Choroid plexus epithelial cell (primary cell): Measurements from ENCODE around the gene ACBD6.

ENCODE experiments used
- DNase-seq: peaks from one replicate; pipeline ENCODE4 v3.0.0-alpha.2; 2010; ENCODE audit warnings: low read depth
- H3K4me3 ChIP-seq: 2 replicates; pipeline ENCODE4 v1.5.1; 2011; ENCODE audit warnings: low read depth, mild to moderate bottlenecking, control low read depth, low read length, moderate library complexity
- TF ChIP-seq, protein P1 (sequence below): conservative IDR thresholded peaks from 2 replicates; pipeline ENCODE4 v1.5.1; 2011; ENCODE audit warnings: low read depth, mild to moderate bottlenecking, control low read depth, inconsistent platforms, low read length, moderate library complexity

Gene ACBD6

DNA sequence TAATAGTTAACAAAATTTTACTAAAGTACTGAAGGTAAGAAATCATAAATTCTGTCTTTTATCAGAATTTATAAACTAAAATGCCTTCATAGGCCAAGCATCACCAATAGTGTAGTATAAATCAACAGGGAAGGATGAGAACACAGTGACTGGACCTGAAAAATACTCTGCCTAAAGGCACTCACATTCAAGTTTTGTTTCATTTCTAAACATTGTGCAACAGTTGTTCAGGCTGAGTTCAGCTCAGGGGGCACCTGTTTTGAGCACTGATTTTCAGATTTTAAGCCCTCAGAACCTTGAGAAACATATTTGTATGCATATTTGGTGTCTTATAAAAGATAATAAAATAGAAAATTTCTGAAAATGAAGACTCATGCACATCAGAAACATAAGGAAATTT, 12.4 kb downstream of the ACBD6 start:
- no peak for DNase-seq
- H3K4me3 ChIP-seq: no peak overlapping the region
- TF ChIP-seq, protein P1, sequence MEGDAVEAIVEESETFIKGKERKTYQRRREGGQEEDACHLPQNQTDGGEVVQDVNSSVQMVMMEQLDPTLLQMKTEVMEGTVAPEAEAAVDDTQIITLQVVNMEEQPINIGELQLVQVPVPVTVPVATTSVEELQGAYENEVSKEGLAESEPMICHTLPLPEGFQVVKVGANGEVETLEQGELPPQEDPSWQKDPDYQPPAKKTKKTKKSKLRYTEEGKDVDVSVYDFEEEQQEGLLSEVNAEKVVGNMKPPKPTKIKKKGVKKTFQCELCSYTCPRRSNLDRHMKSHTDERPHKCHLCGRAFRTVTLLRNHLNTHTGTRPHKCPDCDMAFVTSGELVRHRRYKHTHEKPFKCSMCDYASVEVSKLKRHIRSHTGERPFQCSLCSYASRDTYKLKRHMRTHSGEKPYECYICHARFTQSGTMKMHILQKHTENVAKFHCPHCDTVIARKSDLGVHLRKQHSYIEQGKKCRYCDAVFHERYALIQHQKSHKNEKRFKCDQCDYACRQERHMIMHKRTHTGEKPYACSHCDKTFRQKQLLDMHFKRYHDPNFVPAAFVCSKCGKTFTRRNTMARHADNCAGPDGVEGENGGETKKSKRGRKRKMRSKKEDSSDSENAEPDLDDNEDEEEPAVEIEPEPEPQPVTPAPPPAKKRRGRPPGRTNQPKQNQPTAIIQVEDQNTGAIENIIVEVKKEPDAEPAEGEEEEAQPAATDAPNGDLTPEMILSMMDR: no peak

DNA sequence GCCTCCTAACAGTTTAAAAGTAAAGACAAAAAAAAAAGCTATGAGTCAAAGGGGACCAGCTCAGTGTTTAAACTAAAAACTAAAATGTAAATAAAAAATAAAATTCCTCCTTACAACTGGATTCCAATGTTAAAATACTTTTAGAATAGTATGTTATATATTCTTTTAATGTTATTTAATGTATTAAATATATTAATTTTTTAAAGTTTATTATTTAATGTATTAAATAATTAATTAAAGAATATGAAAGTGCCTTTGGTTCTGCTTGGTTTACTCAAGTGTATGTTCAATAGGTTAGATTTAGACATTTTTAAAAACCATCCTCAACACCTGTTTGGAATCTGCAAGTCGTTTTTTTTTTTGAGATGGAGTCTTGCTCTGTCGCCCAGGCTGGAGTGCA, 13.1 kb downstream of the ACBD6 start:
- TF ChIP-seq, protein P1: no peak
- DNase-seq: no peak
- H3K4me3 ChIP-seq: no peak overlapping the region

DNA sequence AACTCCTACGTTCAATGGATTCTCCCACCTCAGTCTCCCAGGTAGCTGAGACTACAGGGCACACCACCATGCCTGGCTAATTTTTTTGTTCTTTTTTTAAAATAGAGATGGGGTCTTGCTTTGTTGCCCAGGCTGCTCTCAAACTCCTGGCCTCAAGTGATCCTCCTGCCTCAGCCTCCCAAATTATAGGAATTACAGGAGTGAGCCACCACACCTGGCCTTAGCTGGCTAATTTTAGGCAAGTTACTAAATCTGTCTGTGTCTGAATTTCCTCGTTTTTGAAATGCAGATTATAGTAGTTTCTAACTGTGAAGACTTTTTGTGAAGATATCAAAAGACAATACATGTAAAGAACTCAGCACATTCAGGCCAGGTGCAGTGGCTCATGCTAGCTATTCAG, 13.7 kb downstream of the ACBD6 start:
- no peak for DNase-seq
- TF ChIP-seq, protein P1: no peak
- H3K4me3 ChIP-seq: no peak overlapping the region

DNA sequence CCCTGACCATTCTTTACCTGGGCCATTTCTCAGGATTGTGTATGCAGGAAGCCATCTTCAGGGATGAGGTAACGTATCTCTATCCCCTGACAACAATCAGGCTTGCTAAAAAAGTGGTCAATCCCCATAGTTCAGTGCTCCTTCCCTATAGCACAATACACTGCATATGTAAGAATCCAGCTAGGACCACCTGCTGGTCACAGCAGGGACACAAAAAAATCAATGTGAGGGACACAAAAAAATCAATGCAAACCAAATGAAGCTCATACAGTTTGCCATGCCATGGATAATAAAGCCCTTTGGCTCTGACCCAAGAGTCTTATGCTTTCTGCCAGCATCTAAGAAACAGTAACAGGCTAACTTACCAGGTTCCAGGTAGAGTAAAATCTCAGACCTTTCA, 16.3 kb downstream of the ACBD6 start:
- TF ChIP-seq, protein P1: no peak
- no peak overlapping the region for H3K4me3 ChIP-seq
- DNase-seq: no peak

DNA sequence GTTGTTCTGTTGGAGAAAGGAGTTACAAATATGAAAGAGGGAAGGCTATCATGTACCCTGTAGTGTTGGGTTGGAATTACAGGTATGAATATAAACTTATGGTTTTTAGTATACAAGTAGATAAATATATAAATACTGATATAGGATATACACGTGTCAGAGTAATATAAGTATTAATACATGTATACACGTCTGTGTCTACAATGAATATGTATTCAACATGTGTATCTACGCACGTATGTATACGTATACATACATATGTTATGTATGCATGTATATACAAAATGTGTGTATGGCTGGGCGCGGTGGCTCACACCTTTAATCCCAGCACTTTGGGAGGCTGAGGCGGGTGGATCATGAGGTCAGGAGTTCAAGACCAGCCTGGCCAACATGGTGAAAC, 17.9 kb downstream of the ACBD6 start:
- DNase-seq: no peak
- TF ChIP-seq, protein P1: no peak
- no peak overlapping the region for H3K4me3 ChIP-seq

DNA sequence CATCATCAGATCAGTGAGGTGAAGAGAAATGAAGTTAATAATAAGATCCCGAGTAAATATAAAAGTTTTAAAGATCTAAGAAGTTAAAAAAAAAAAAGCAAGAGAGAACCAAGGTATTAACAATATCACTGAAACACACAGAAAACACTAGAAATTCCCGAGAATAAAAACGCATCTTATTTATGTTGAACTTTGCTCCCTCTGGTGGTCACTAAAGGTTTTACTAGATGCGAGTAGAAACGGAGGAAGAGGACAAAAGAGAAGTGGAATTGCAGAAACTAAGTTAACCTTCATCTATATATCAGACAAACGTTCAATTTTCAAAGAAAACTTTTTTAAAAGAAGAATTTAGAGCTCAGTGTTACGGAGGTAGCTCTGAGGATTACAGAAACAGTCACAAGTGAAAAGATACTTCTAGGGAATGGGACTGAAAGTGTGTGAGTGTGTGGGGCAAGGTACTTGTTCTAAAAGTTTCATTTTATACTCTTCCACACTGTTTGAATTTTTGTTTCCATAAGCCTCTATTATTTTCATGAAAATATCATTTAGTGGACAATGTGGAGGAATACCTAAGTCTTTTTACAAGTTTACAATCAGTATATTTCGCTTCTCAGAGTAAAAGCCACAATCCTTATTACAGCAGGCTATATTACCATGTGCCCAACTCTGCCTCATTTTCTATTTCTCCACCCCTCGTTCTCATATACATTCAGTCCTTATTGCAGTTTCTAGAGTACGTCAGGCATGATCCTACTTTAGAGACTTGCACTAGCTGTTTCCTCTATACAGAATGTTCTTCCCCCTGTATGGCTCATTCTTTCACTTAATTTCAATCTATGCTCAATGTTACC, 19.7 kb downstream of the ACBD6 start:
- H3K4me3 ChIP-seq: no peak overlapping the region
- TF ChIP-seq, protein P1: peak; percentile 63
- peak; percentile 83 for DNase-seq

DNA sequence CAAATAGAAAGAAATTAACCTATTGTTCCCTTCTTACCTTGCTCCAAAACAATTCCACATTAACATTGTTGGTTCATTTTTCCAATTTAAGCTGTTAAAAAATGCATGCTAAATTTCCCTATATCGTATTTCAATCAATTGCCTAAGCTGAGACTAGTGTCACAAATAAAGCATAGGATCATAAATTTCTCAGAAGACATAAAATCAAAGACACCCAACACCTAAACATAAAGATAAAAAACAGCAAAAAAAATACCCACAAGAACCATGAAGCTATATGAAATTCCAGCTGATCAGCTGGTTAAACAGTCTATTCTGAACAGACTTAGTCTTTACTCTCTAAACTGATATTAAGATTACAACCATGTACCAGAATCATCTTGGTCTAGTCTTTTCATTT, 32.3 kb downstream of the ACBD6 start:
- TF ChIP-seq, protein P1: no peak
- H3K4me3 ChIP-seq: no peak overlapping the region
- no peak for DNase-seq
